ENCODE results near the gene WWOX.

WWOX gene

GRCh38 chr16:78256686-78257375 is 157.4 kb downstream of the WWOX start:
- no peaks in the 10 kb centered on the region for H3K9me3 ChIP-seq
- H3K27me3 ChIP-seq, result no peaks in the 10 kb centered on the region
- no peak overlapping the region for H3K27ac ChIP-seq
- H3K4me3 ChIP-seq (ENCODE audit: low read depth in 1 of 2, low read length in 1 of 2), result no peak overlapping the region
- H3K36me3 ChIP-seq, result no peaks in the 10 kb centered on the region
- no peaks in the 10 kb centered on the region for H3K4me1 ChIP-seq (ENCODE audit: control insufficient read depth in 1 of 2, insufficient read depth in 1 of 2, low read depth in 1 of 2, low read length in 1 of 2)
- TF ChIP-seq CTCF (IDR thresholded peaks at IDR 0.05), result no peak

GRCh38 chr16:78257376-78257728 is 157.9 kb downstream of the WWOX start:
- no peak for TF ChIP-seq CTCF (IDR thresholded peaks at IDR 0.05)
- Histone ChIP-seq H3K27me3 (no peaks in the 10 kb centered on the region), H3K27ac (no peak overlapping the region), H3K4me1 (ENCODE audit: control insufficient read depth in 1 of 2, insufficient read depth in 1 of 2, low read depth in 1 of 2, low read length in 1 of 2) (no peaks in the 10 kb centered on the region), H3K4me3 (ENCODE audit: low read depth in 1 of 2, low read length in 1 of 2) (no peak overlapping the region), H3K9me3 (no peaks in the 10 kb centered on the region), H3K36me3 (no peaks in the 10 kb centered on the region)

GRCh38 chr16:78258375-78259065 is 159.1 kb downstream of the WWOX start:
- H3K27me3 ChIP-seq, result no peaks in the 10 kb centered on the region
- no peak overlapping the region for H3K27ac ChIP-seq
- no peaks in the 10 kb centered on the region for H3K36me3 ChIP-seq
- no peak overlapping the region for H3K4me3 ChIP-seq (ENCODE audit: low read depth in 1 of 2, low read length in 1 of 2)
- no peak for TF ChIP-seq CTCF (IDR thresholded peaks at IDR 0.05)
- no peaks in the 10 kb centered on the region for H3K9me3 ChIP-seq
- H3K4me1 ChIP-seq (ENCODE audit: control insufficient read depth in 1 of 2, insufficient read depth in 1 of 2, low read depth in 1 of 2, low read length in 1 of 2), result no peaks in the 10 kb centered on the region

- H3K36me3 ChIP-seq, result no peaks in the 10 kb centered on the region
- H3K27ac ChIP-seq, result no peak overlapping the region
- no peaks in the 10 kb centered on the region for H3K27me3 ChIP-seq
- TF ChIP-seq CTCF (IDR thresholded peaks at IDR 0.05), result no peak
- H3K4me1 ChIP-seq (ENCODE audit: control insufficient read depth in 1 of 2, insufficient read depth in 1 of 2, low read depth in 1 of 2, low read length in 1 of 2), result no peaks in the 10 kb centered on the region
- no peak overlapping the region for H3K4me3 ChIP-seq (ENCODE audit: low read depth in 1 of 2, low read length in 1 of 2)
- no peaks in the 10 kb centered on the region for H3K9me3 ChIP-seq
Measured at GRCh38 chr16:78259873-78260272, 160.4 kb downstream of the WWOX start.

GRCh38 chr16:78264642-78265041 is 165.2 kb downstream of the WWOX start:
- H3K4me3 ChIP-seq (ENCODE audit: low read depth in 1 of 2, low read length in 1 of 2), result no peak overlapping the region
- H3K36me3 ChIP-seq, result no peaks in the 10 kb centered on the region
- H3K4me1 ChIP-seq (ENCODE audit: control insufficient read depth in 1 of 2, insufficient read depth in 1 of 2, low read depth in 1 of 2, low read length in 1 of 2), result no peaks in the 10 kb centered on the region
- no peak overlapping the region for H3K27ac ChIP-seq
- no peaks in the 10 kb centered on the region for H3K9me3 ChIP-seq
- no peak for TF ChIP-seq CTCF (IDR thresholded peaks at IDR 0.05)
- H3K27me3 ChIP-seq, result no peaks in the 10 kb centered on the region
